GM18867 (cell line): Measurements from ENCODE around the gene PROKR2.

Experiments
- ATAC-seq: cut with Tn5 transposase; IDR thresholded peaks from one replicate; pipeline ENCODE4 v1.9.1; 2021; ENCODE audit warnings: mild to moderate bottlenecking, moderate library complexity; ENCODE audit not compliant: unreplicated experiment

PROKR2 gene

GRCh38 chr20:5316188-5317158, at the start of gene PROKR2:
TSS of gene PROKR2 (minus strand) at chr20:5316954. CDS start at chr20:5314369, 2,585 bp downstream.
- ATAC-seq, result no peak

- ATAC-seq, result no peak
Measured at GRCh38 chr20:5364997-5365597, 48.3 kb upstream of the PROKR2 start.

- no peak for ATAC-seq
Measured at GRCh38 chr20:5364136-5364821, 47.5 kb upstream of the PROKR2 start.

- no peak for ATAC-seq
Measured at GRCh38 chr20:5362771-5363170, 46.0 kb upstream of the PROKR2 start.

GRCh38 chr20:5361176-5361575, 44.4 kb upstream of the PROKR2 start:
- no peak for ATAC-seq

- ATAC-seq, result no peak
Measured at GRCh38 chr20:5357946-5358345, 41.2 kb upstream of the PROKR2 start.

GRCh38 chr20:5356941-5357340, 40.2 kb upstream of the PROKR2 start:
- no peak for ATAC-seq

- ATAC-seq, result no peak
Measured at GRCh38 chr20:5354901-5355300, 38.1 kb upstream of the PROKR2 start.

- no peak for ATAC-seq
Measured at GRCh38 chr20:5353624-5354496, 37.1 kb upstream of the PROKR2 start.

GRCh38 chr20:5349448-5349847, 32.7 kb upstream of the PROKR2 start:
- ATAC-seq, result no peak

GRCh38 chr20:5342021-5342420, 25.3 kb upstream of the PROKR2 start:
- ATAC-seq, result no peak

- ATAC-seq, result no peak
Measured at GRCh38 chr20:5331340-5331739, 14.6 kb upstream of the PROKR2 start.

GRCh38 chr20:5328268-5328667, 11.5 kb upstream of the PROKR2 start:
- no peak for ATAC-seq

- no peak for ATAC-seq
Measured at GRCh38 chr20:5327356-5327755, 10.6 kb upstream of the PROKR2 start.

GRCh38 chr20:5315807-5316187, 957 bp downstream of the PROKR2 start:
- ATAC-seq, result no peak

GRCh38 chr20:5313916-5314315, 2.8 kb downstream of the PROKR2 start:
- ATAC-seq, result no peak

- ATAC-seq, result no peak
Measured at GRCh38 chr20:5312518-5312917, 4.2 kb downstream of the PROKR2 start.

GRCh38 chr20:5309971-5310370, 6.8 kb downstream of the PROKR2 start:
- ATAC-seq, result no peak

GRCh38 chr20:5298811-5299210, 17.9 kb downstream of the PROKR2 start:
- no peak for ATAC-seq

GRCh38 chr20:5297280-5298004, 19.3 kb downstream of the PROKR2 start:
- no peak for ATAC-seq
